ENCODE data around the gene RPF1.
"Not testable (repeated sequence)": the region's sequence is repeated elsewhere in the genome, so short reads cannot be mapped to it uniquely, and the experiment has no call there.

The RPF1 gene, protein sequence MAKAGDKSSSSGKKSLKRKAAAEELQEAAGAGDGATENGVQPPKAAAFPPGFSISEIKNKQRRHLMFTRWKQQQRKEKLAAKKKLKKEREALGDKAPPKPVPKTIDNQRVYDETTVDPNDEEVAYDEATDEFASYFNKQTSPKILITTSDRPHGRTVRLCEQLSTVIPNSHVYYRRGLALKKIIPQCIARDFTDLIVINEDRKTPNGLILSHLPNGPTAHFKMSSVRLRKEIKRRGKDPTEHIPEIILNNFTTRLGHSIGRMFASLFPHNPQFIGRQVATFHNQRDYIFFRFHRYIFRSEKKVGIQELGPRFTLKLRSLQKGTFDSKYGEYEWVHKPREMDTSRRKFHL

DNA sequence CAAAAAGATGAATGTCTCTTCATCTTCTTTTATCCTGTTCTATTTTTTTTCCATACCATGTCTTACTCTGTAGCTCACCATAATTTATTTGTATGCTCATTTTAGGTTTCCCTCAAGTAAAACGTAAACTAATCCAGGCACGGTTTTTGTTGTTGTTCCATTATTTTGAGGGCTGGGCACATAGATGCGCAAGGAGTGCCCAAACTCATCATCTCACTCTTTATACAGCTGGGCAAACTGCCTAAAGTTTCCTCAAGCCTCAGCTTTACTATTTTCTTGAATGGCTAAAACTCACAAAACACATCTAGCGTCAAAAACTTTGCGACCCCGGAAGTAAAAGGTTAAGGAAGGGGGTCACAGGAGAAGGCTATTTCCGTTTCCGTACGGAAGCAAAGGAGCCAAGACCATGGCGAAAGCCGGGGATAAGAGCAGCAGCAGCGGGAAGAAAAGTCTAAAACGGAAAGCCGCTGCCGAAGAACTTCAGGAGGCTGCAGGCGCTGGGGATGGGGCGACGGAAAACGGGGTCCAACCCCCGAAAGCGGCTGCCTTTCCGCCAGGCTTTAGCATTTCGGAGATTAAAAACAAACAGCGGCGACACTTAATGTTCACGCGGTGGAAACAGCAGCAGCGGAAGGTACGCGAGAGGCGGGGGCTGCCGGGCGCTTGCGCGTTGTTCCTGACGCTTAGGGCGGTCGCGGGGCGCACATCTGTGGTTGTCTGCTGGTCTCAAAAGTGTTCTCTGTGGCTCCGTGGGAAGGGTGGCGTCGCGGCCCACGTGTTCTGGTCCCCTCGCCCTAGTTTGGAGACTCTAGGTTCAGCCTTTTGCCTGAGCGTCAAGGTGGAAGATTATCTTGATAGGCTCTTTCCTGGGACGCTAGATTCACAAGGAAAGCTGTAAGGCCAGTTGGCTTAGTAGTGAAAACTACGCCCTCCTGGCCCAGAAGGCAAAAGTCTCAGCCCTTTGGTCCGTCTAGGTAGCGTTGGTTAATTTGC lies at the start of gene RPF1:
TSS of gene RPF1 (plus strand) at position 391 of the 993 bp plus-strand sequence. CDS start at position 407, 16 bp downstream.
- peak; percentile 66 for DNase-seq

DNA sequence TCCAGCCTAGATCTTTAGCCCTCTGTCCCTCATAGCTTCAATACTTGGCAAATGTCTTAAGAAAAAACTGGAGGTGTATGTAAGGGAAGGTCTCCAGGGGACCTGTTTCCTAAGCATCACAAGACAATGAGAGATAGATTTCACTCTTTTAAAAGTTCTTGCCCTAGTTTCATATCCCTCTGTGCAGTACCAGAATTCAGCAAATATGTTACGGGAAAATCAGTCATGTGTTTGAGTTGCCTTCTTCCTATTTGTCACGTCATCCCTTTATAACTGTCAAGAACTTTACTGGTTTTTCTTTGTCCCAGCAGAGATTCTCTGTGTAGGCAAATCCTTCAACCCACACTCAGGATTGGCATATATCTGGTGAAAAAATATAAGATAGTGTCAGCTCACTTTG lies 48.5 kb upstream of the RPF1 start:
- no peak for DNase-seq

DNA sequence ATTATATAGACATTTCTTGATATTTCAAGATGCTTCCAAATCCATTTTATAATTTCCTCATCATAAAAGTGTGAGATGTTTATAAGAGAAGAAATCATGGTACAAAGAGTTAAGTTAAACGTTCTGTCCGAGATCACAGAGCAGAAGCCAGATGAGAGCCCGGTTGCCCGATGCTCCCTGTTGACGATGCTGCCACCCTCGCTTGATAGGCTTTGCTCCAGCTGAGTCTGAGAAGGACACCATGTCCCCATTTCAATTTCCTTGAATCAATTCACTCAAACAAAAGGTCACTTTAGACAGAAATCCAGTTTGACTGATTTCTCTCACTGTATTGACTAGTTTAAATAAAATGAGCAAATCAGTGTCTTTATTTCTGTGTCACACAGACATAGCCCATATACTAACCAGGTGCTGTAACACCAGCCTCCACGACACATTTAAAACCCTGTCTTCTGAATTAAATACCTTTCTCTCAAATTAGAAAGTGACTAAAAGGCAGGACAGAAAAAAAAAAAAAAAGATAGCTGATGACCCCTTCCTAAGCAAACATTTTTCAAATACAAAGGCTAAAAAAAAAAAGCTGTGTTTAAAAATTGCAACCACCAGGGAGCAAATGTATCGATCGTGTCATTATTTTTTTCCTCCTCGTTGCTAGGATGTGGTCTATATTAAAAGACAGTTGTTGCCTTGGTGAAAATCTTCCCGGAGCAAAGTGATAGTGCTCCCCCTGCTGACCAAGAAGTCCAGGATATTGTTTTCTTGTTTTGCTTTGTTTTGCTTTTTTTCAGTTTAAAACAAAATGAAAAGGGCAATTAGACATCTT lies 45.6 kb upstream of the RPF1 start:
- peak; percentile 38 for DNase-seq

DNA sequence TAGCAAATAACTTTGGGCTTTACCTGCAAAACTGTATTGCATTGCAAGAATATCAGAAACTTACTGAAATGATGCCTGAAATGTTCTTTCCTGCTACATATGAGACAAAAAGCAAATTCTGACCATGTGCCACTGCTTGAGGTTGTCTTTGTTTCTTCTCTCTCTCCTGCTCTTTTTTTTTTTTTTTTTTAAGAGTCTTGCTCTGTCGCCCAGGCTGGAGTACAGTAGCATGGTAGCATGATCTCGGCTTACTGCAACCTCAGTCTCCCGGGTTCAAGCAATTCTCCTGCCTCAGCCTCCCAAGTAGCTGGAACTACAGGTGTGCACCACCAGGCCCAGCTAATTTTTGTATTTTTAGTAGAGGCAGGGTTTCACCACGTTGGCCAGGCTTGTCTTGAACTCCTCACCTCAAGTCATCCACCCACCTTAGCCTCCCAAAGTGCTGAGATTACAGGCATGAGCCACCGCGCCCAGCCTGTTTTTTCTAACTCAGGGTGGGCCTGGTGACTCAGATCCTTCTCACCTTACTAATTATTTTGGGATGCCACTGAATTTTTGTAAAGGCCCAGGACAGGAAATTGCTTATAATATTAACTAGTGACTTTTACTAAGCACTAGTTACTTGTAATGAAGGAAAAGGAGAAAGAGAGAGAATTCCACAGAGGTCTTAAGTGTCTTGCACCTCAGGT lies 44.8 kb upstream of the RPF1 start:
- DNase-seq, result no peak

DNA sequence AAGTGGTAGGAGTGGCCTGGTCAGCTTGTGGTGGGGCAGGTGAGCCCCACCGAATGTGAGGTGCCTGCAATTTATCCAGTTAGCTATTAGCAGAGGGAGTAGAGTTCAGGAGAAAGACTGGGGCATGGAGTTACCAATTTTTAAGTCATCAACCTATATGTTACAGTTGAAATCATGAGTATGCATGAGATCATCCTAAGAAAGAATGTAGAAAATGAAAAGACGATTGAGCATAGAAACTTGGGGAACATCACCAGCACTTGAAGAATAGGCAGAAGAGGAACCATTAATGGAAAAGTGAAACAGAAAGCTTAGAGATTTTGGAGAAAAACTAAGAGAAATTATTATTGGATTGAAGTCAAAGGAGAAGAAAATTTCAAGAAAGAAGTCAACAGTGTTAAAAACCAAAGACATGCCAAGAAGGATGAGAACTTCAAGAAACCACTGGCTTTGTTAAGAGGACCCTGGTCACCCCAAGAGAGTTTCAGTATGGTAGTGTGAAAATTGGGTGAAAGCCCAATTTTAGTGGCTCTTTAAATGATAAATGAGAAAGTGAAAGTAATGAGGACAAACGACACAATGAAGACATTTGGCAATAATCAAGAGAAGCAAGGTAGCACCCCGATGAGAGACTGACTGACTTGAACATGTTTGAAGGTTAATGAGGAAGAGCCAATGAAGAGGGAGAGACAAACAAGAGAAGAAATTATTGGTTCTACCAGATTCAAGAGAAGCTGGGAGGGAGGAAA lies 44.1 kb upstream of the RPF1 start:
- no peak for DNase-seq

DNA sequence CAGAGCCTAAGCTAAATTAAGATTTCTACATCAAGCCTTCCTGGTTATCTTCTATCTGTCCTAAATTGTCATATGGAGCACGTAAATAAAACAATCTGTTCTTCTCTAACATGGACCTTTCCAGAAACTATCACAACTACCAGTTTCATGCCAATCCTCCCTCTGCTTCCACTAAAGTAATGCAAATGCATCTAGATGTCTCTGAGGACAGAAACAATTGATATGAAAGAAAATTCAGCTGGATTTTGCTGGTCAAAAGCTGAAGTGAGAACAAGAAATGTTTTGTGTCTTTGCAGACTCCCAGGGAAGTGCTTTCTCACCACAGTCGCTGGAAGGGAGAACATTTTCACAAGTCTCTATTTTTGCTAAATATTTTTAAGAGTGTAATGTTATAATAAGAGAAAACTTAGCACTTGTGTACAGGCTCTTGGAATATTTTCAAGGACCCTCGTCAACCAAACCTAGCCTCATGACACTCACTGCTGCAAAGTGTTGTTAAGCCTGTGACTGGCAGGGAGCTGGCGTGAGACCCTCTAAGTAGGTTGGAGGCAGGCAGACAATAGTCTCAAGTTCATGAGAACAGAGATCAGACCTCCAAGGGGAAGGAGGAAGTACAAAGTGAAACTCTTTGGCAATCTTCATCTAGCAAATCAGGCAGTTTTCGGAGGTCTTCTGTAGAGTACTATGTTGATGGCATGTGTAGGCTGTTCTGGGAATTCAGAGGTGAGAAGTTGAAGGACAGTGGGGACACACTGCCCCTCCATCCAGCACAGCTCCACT lies 42.0 kb upstream of the RPF1 start:
- DNase-seq, result no peak

DNA sequence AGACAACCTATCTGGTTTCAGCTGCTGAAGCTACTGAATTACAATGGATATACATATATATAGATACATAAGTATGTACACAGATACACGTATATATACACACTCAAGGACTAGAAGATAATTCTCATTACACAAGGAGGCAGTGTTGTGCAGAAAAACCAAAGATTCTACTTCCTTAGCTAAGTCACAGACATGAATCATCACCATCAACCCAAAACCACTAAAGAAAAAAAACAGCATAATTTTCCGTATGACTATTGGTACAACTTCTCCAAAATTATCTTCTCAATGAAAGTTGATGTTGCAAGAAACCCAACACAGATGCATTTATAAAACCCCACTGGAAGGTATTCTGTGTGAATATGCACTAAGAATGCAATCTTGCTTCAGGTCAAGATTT lies 36.8 kb upstream of the RPF1 start:
- DNase-seq, result peak; percentile 41

DNA sequence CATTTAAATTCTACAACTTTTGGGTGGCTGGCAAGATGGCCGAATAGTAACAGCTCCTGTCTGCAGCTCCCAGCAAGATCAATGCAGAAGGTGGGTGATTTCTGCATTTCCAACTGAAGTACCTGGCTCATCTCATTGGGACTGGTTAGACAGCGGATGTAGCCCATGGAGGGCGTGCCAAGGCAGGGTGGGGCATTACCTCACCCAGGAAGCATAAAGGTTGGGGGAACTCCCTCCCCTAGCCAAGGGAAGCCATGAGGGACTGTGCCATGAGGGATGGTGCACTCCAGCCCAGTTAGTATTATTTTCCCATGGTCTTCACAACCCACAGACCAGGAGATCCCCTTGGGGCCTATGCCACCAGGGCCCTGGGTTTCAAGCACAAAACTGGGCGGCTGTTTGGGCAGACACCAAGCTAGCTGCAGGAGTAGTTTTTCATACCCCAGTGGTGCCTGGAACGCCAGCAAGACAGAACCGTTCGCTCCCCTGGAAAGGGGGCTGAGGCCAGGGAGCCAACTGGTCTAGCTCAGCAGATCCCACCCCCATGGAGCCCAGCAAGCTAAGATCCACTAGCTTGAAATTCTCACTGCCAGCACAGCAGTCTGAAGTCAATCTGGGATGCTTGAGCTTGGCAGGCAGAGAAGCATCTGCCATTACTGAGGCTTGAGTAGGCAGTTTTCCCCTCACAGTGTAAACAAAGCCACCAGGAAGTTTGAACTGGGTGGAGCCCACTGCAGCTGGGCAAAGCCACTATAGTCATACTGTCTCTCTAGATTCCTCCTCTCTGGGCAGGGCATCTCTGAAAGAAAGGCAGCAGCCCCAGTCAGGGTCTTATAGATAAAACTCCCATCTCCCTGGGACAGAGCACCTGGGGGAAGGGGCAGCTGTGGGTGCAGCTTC lies 36.1 kb upstream of the RPF1 start:
- not testable (repeated sequence) for DNase-seq

DNA sequence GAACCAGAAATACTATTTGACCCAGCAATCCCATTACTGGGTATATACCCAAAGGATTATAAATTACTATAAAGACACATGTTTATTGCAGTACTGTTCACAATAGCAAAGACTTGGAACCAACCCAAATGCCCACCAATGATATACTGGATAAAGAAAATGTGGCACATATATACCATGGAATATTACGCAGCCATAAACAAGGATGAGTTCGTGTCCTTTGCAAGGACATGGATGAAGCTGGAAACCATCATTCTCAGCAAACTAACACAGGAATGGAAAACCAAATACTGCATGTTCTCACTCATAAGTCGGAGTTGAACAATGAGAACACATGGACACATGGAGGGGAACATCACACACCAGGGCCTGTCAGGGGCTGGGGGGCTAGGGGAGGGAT lies 30.4 kb upstream of the RPF1 start:
- DNase-seq, result not testable (repeated sequence)

DNA sequence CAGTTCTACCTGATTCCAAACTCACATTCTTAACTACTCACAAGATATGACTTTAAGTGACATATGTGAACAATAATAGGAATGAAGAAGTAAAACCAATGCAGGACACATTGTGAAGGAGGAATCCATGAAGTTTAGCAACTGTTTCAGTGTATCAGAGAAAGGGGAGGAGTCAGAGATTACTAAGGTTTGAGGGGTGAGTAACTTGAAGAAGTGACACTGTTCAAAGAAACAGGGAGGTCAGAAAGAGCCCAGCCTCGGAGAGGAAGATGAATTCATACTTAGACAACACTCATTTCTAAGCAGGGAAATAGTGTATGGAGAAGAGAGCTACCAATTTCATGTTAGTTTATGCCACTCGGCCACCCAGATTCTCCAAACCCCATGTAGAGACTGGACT lies 28.2 kb upstream of the RPF1 start:
- no peak for DNase-seq

DNA sequence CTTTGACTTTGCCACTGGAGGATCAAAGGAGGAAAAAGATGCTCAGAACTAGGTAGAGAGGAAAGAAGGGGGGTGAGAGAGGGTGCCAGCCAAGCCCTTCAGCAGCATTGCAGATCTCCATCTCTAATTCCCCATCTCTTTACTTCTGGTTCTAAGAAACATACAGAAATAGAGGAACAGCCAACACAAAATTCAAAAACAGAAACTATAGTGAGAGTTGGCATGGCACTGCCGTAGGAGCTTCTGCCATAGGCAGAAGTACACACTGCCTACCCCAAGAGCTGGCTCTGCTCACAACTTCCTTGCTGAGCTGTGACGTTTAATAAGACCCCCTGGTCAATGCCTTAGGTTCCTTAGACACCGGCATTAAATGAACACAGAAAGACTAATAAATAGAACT lies 26.6 kb upstream of the RPF1 start:
- DNase-seq, result no peak

DNA sequence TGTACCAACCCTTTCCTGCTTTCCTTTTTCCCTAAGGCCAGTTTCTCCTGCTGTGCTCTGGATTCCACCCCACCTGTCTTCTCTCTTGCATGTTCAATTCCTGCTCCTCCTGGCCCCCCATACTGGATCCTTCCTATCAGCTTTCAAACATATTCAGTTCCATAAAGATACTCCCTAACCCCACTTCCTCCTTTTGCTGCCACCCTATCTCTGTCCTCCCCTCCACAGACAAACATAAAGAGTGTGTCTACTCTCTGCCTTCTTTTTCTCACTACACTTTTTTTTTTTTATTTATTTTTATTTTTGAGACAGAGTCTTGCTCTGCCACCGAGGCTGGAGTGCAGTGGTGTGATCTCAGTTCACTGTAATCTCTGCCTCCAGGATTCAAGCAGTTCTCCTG lies 16.9 kb upstream of the RPF1 start:
- no peak for DNase-seq

DNA sequence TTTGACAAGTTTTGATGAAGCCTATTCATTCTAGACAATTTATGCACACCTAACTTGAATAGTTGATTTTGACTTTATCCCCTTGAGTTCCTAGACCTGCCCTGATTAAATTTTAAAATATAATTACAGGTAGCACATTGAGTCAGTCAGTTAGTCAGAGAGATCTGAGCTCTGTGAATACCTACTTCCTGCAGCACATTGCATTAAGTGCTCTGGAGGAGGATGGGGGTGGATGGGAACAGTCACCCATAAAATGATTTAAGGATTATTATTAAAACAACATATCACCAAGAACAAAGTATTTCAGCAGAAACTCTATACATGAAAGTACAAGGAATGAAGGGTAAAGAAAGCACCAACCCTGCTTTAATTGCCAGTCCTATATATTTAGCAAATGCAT lies 11.8 kb upstream of the RPF1 start:
- DNase-seq, result no peak

DNA sequence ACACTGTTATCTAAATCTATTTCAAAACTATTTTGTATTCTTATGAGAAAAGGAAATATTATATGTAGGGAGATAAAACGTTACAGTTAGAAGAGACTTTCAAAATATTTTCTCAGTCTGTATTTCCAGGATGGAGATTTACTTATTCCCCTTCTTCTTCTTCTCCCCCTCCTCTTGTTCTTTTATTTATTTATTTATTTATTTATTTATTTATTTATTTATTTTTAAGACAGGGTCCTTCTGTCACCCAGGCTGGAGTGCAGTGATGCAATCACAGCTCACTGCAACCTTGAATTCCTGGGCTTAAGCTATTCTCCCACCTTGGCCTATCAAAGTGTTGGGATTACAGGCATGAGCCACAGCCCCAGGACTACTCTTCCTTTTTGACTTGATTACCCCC lies 2.8 kb upstream of the RPF1 start:
- no peak for DNase-seq

DNA sequence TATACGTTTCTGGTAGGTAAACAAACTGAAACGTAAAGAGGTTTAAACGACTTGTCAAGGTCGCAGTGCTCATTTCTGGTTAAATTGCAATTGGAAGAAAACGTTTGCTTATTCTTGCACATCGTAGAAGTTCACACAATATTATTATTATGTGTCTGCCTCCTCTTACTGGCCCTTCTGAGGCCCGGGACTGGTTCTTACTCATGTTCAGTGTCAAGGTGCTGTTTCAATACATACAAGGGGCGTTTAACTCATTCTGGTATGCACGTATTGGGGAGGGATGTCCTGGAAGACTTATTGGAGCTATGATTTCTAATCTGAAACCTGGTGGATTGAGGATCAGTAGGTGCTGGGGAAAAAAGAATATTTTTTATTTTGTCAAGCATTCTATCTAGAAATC lies 932 bp downstream of the RPF1 start:
- DNase-seq, result no peak

DNA sequence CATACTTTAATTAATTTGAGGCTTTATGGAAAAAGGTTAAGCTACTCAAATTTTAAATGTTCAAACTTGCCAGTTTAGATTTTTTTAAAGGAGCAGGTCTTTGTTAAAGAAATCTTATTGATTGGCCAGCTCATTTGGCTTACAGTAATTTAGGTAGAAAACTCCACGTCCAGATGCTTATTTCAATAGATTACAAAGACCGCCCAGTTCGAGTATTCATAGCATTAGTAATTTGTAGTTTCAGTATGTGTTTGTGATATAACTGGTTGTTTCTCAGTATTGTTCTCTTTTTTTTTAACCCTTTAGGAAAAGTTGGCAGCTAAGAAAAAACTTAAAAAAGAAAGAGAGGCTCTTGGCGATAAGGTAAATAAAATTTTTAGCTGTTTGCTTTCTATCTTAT lies 1.6 kb downstream of the RPF1 start:
- DNase-seq, result no peak

DNA sequence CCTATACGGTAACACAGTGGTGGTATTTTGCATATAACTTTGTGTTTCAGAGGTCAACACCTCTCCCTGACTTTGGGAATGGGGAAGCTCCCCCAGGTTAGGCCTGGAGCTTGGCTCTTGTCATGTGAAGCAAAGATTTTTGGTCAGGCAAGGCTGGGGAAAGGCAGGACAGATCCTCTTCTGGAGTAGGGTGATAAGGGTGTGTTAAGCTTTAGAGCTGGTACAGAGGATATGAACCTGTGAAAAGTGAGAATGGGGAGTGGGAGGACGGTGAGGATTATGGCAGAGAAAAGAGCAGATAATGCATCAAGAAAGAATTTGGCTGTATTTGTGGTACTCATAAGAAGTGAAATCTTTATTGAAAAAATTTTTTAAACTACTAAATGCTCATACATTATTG lies 2.3 kb downstream of the RPF1 start:
- no peak for DNase-seq

DNA sequence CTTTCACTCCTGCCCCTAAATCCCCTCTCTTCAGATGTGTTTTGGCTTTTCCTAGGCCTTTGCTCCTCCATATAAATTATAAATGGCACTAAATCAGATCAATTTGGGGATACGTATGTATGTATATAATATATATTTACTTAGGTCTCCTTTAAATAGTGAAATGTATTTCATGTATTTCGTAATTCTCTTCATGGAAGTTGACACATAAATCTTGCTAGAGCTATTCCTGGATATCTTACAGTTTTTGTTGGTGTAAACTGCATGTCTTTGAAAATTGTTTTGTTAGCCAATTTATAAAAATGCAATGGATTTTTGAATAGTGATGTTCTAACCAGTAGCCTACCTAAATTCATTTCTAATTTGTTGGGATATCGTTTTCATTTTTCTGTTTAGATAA lies 9.0 kb downstream of the RPF1 start:
- DNase-seq, result no peak

DNA sequence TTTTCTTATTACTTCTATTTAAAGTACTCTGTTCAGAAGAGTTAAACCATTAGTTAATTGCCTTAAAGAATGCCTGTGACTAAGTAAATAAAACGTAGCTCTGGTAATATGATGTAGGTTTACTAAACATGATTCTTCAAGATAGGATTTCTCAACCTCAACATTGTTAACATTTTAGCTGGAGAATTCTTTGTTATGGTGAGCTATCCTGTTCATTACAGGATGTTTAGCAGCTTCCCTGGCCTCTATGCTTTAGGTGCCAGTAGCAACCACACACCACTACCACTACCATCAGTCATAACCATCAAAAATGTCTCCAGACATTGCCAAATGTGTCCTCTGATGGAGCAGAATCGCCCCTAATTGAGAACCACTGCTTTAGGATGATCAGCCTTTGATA lies 10.7 kb downstream of the RPF1 start:
- DNase-seq, result no peak

DNA sequence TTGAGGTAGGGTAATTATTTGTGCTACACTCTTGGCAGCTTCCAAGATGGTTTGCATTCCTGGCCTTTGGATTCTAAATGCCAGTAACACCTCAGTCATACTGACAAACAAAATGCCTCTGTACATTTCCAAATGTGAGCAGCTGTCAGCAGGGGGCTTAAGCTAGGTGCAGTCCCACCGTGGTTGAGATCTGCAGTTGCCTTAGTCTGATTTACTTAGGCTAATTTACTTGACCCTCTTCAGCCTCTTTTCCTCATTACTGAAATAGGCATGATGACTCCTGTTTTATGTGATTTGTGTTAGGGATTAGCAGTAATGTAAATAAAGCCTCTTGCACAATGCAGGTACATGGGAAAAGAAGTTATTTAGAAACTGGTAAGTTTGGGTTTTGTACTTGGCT lies 13.7 kb downstream of the RPF1 start:
- no peak for DNase-seq
